DND-41 (cell line): Measurements from ENCODE around the gene ASH1L.

Source experiments
- EZH2 ChIP-seq: IDR thresholded peaks from 3 replicates; pipeline ENCODE4 v1.6.1; 2012; ENCODE audit warnings: borderline replicate concordance, low read depth, mild to moderate bottlenecking, moderate library complexity, low read length, inconsistent platforms; ENCODE audit not compliant: severe bottlenecking
- TF ChIP-seq, protein P1 (sequence below): IDR thresholded peaks from 2 replicates; pipeline ENCODE4 v1.5.1; 2012; ENCODE audit warnings: borderline replicate concordance, low read length, moderate library complexity, mild to moderate bottlenecking; ENCODE audit not compliant: poor library complexity, severe bottlenecking; ENCODE audit errors: extremely low read depth

GRCh38 chr1:155322571-155322952, 240.0 kb downstream of the ASH1L start:
- TF ChIP-seq, protein P1, sequence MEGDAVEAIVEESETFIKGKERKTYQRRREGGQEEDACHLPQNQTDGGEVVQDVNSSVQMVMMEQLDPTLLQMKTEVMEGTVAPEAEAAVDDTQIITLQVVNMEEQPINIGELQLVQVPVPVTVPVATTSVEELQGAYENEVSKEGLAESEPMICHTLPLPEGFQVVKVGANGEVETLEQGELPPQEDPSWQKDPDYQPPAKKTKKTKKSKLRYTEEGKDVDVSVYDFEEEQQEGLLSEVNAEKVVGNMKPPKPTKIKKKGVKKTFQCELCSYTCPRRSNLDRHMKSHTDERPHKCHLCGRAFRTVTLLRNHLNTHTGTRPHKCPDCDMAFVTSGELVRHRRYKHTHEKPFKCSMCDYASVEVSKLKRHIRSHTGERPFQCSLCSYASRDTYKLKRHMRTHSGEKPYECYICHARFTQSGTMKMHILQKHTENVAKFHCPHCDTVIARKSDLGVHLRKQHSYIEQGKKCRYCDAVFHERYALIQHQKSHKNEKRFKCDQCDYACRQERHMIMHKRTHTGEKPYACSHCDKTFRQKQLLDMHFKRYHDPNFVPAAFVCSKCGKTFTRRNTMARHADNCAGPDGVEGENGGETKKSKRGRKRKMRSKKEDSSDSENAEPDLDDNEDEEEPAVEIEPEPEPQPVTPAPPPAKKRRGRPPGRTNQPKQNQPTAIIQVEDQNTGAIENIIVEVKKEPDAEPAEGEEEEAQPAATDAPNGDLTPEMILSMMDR: no peak
- TF ChIP-seq EZH2: no peak
